ENCODE results near the gene FOXF1. TPM values are rescaled to one million over a fixed set of nuclear protein-coding genes. Genes with fewer than 3 reads are reported as not detected.

The FOXF1 gene
- total RNA-seq, 6 experiments from 2014 or later = 0.58 to 1.6 (median 1.2) TPM

DNA sequence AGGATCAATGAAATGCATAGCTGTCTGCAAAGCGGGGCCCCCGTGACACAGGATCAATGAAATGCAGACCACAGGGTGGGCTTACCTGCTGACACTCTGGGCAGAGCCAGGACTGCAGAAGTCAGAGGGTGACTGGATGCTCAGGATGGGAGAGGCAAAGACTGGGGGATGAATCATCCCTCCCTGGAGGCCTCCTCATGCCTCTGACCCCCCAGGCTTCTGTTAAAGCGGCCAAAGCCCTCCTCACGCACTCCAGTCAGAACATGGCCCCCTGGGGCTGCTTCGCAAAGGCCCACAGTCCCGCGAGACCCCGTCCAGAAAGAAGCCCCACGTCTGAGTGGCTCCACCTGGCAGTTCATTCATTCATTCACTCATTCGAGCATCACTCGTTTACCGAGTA, 38.4 kb upstream of the FOXF1 start:
- no peaks in the 10 kb centered on the region for H3K36me3 ChIP-seq
- no peaks in the 10 kb centered on the region for H3K4me1 ChIP-seq
- no peak for DNase-seq
- H3K4me3 ChIP-seq = no peak overlapping the region
- no peak for ATAC-seq
- 59% methylated on average over 7 of the region's 12 CpGs for WGBS (ENCODE audit: insufficient coverage, low coverage, low lambda C conversion rate, missing lambda C conversion rate)
- H3K9me3 ChIP-seq = no peaks in the 10 kb centered on the region
- H3K27ac ChIP-seq = no peak overlapping the region
- no peaks in the 10 kb centered on the region for H3K27me3 ChIP-seq
- intact Hi-C loops (cut with DNase I) = no loop called here
- TF ChIP-seq, protein P1, sequence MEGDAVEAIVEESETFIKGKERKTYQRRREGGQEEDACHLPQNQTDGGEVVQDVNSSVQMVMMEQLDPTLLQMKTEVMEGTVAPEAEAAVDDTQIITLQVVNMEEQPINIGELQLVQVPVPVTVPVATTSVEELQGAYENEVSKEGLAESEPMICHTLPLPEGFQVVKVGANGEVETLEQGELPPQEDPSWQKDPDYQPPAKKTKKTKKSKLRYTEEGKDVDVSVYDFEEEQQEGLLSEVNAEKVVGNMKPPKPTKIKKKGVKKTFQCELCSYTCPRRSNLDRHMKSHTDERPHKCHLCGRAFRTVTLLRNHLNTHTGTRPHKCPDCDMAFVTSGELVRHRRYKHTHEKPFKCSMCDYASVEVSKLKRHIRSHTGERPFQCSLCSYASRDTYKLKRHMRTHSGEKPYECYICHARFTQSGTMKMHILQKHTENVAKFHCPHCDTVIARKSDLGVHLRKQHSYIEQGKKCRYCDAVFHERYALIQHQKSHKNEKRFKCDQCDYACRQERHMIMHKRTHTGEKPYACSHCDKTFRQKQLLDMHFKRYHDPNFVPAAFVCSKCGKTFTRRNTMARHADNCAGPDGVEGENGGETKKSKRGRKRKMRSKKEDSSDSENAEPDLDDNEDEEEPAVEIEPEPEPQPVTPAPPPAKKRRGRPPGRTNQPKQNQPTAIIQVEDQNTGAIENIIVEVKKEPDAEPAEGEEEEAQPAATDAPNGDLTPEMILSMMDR (IDR thresholded peaks at IDR 0.05) = no peak
- TF ChIP-seq POLR2A (IDR thresholded peaks at IDR 0.05) = no peak

DNA sequence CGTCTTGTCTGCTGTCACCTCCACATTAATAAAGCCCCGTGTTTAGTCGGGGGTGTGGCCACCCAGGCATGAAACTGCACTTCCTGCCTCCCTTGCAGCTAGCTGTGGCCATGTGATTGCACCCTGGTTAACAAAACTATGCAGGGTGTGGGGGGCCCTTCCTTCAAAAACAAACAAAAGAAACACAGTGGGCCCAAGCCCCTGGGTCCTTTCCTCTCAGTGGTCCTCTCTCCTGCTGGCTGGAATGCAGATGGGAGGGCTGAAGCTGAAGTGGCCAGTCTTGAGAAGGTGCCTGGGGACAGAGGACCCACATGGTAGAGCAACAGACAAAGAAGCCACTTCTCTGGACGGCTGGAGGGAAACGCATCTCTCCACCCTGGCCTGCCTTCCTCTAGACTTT, 38.0 kb upstream of the FOXF1 start:
- Histone ChIP-seq H3K4me1 (no peaks in the 10 kb centered on the region), H3K27me3 (no peaks in the 10 kb centered on the region), H3K4me3 (no peak overlapping the region), H3K27ac (no peak overlapping the region), H3K36me3 (no peaks in the 10 kb centered on the region), H3K9me3 (no peaks in the 10 kb centered on the region)
- WGBS (ENCODE audit: insufficient coverage, low coverage, low lambda C conversion rate, missing lambda C conversion rate) = 63% methylated on average over 4 of the region's 5 CpGs
- TF ChIP-seq, protein P1 (IDR thresholded peaks at IDR 0.05) = no peak
- TF ChIP-seq POLR2A (IDR thresholded peaks at IDR 0.05) = no peak
- no peak for ATAC-seq
- no peak for DNase-seq
- intact Hi-C loops (cut with DNase I) = no loop called here

DNA sequence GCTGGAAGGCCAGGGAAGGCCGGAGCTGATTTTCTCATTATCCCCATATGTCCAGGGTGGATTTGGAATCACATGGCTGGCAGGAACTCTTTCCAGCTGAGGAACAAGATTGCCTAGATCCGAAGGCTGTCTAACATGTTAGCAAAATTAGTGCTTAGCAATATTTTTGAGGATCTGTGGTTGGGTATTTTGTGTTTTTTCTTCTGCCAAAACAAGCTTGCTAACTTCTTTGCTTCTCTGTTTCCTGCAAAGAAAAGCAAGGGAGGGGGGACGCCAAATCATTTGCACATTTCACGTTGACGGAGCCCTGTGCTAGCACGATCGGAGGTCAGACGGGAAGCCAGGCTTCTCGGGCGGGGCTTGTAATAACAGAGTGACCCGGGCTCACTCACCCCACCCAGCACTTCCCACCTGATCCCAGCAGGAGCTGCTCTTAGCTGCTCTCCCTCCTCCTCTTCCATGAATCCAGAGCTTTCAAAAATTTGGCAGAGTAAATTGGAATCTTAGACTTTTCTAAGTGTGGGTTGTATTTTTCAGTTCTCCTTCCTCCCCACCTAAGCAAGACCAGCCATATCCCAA, 33.3 kb upstream of the FOXF1 start:
- ATAC-seq (no peak), DNase-seq (no peak)
- Histone ChIP-seq H3K27ac (no peak overlapping the region), H3K9me3 (no peaks in the 10 kb centered on the region), H3K27me3 (no peaks in the 10 kb centered on the region), H3K4me3 (no peak overlapping the region), H3K36me3 (no peaks in the 10 kb centered on the region), H3K4me1 (no peaks in the 10 kb centered on the region)
- WGBS (ENCODE audit: insufficient coverage, low coverage, low lambda C conversion rate, missing lambda C conversion rate) = 21% methylated on average over 9 of the region's 11 CpGs
- no peak for TF ChIP-seq POLR2A (IDR thresholded peaks at IDR 0.05)
- TF ChIP-seq, protein P1 (IDR thresholded peaks at IDR 0.05) = no peak
- intact Hi-C loops (cut with DNase I) = no loop called here

DNA sequence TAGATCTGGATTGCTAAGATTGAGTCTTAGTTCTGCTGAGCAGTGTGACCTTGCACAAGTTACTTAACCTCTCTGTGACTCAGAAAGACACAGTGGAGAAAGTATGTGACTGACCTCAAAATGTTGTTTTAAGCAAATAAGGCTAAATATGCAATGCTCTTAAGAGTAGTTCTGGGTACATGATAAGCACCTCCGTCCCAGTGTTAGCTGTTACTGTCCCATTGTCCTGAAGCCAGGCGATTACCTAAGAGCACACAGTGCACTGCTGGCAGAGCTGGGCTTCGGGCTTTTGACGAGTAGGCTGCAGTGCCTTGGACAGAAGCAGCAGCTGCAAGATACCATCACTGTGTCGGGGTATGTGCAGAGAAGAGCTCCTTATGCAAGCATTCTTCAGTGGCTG, 32.7 kb upstream of the FOXF1 start:
- H3K27me3 ChIP-seq = no peaks in the 10 kb centered on the region

More for the DNA sequence above, 32.7 kb upstream of the FOXF1 start:
- no peak for DNase-seq
- ATAC-seq = no peak
- Histone ChIP-seq H3K36me3 (no peaks in the 10 kb centered on the region), H3K4me1 (no peaks in the 10 kb centered on the region), H3K27ac (no peak overlapping the region), H3K4me3 (no peak overlapping the region), H3K9me3 (no peaks in the 10 kb centered on the region)
- 31% methylated on average over 5 of the region's 5 CpGs for WGBS (ENCODE audit: insufficient coverage, low coverage, low lambda C conversion rate, missing lambda C conversion rate)
- TF ChIP-seq POLR2A (IDR thresholded peaks at IDR 0.05) = no peak
- TF ChIP-seq, protein P1 (IDR thresholded peaks at IDR 0.05) = no peak
- intact Hi-C loops (cut with DNase I) = no loop called here

All from right lobe of liver (tissue), 6 donors.